GM12878 (cell line): ENCODE measurements around the gene TSPAN2. TPM values are rescaled to one million over a fixed set of nuclear protein-coding genes. Genes with fewer than 3 reads are reported as not detected.

Source experiments
- ATAC-seq: fragments of 200-7000 bp; cut with Tn5 transposase; 3 replicates; pipeline ENCODE4 v1.9.1; 2020; ENCODE audit warnings: mild to moderate bottlenecking, moderate library complexity
- BruUV-seq: library from RNA; stranded (reverse); fragments of 400-500 nt; replicated peaks from 2 replicates; lab custom pipeline; 2021; lab: Mats Ljungman, UMichigan
- CTCF ChIA-PET: fragments of 300-600 bp; sonication (Branson Sonifier 250); formaldehyde crosslinking; extraction: SDS; loops from one replicate; lab custom pipeline; 2021; ENCODE audit warnings: inconsistent platforms; lab: Yijun Ruan, JAX
- POLR2A ChIA-PET: fragments of 350-600 bp; formaldehyde crosslinking; extraction: SDS; loops from one replicate; lab custom pipeline; 2021; ENCODE audit warnings: inconsistent platforms; lab: Charles Lee
- RAD21 ChIA-PET: fragments of 300-600 bp; sonication (Branson Sonifier 250); formaldehyde crosslinking; loops from one replicate; lab custom pipeline; 2023; ENCODE audit warnings: antibody characterized with exemption; ENCODE audit not compliant: unreplicated experiment; lab: Charles Lee
- SMC1A ChIA-PET: fragments of 300-600 bp; sonication (Branson Sonifier 250); formaldehyde crosslinking; loops from one replicate; lab custom pipeline; 2023; ENCODE audit not compliant: unreplicated experiment, uncharacterized antibody; lab: Charles Lee
- DNase-seq: peaks from one replicate; pipeline ENCODE4 v3.0.0-alpha.2; 2011; ENCODE audit warnings: low read depth, low spot score
- FAIRE-seq: peaks from 3 replicates; lab custom pipeline; 2011; peaks lifted over from hg19 to GRCh38; lab: Jason Lieb, UNC
- H2AFZ ChIP-seq: 2 replicates; pipeline ENCODE4 v1.6.0; 2011; ENCODE audit warnings: low read depth, low read length, control low read depth; ENCODE audit not compliant: control insufficient read depth
- H3K27ac ChIP-seq: 2 replicates; pipeline ENCODE4 v1.5.1; 2011; ENCODE audit warnings: control low read depth; ENCODE audit not compliant: control insufficient read depth, insufficient read depth
- H3K27me3 ChIP-seq, 2 experiments: replicated peaks in 1 of 2; 2 replicates each; pipeline versions ENCODE4 v1.6.0 to v1.6.1; 2011; ENCODE audit warnings: low read length in 1 of 2; ENCODE audit not compliant: control insufficient read depth in 2 of 2, insufficient read depth in 2 of 2
- H3K36me3 ChIP-seq, 2 experiments: 2 replicates each; pipeline ENCODE4 v1.5.1; 2011; ENCODE audit warnings: low read length in 1 of 2; ENCODE audit not compliant: control insufficient read depth in 2 of 2, insufficient read depth in 2 of 2
- H3K4me1 ChIP-seq: 2 replicates; pipeline ENCODE4 v1.6.1; 2011; ENCODE audit warnings: mild to moderate bottlenecking, low read length, moderate library complexity, mixed read lengths; ENCODE audit not compliant: control insufficient read depth, insufficient read depth
- H3K4me2 ChIP-seq: 2 replicates; pipeline ENCODE4 v1.6.0; 2011; ENCODE audit warnings: control low read depth; ENCODE audit not compliant: control insufficient read depth, insufficient read depth
- H3K4me3 ChIP-seq: fragments of 200-600 bp; sonication (generic); 2 replicates; pipeline ENCODE4 v1.5.1; 2016
- H3K79me2 ChIP-seq: 2 replicates; pipeline ENCODE4 v1.6.0; 2011; ENCODE audit warnings: low read length; ENCODE audit not compliant: control insufficient read depth, insufficient read depth
- H3K9ac ChIP-seq: 2 replicates; pipeline ENCODE4 v1.8.0; 2011; ENCODE audit warnings: low read length, control low read depth, mixed read lengths; ENCODE audit not compliant: control insufficient read depth, insufficient read depth
- H3K9me3 ChIP-seq: replicated peaks from 3 replicates; pipeline ENCODE4 v1.5.1; 2011; ENCODE audit warnings: mild to moderate bottlenecking, low read length; ENCODE audit not compliant: control insufficient read depth, insufficient read depth
- H4K20me1 ChIP-seq: 2 replicates; pipeline ENCODE4 v1.6.0; 2011; ENCODE audit not compliant: control insufficient read depth, insufficient read depth
- CHD4 ChIP-seq: fragments of 200-600 bp; sonication (generic); IDR thresholded peaks from 2 replicates; pipeline ENCODE4 v1.6.1; 2016; ENCODE audit warnings: mild to moderate bottlenecking
- IRF5 ChIP-seq: fragments of 450-650 bp; IDR thresholded peaks from 2 replicates; pipeline ENCODE4 v1.6.1; 2017; ENCODE audit warnings: borderline replicate concordance
- NKRF ChIP-seq: fragments of 450-650 bp; conservative IDR thresholded peaks from 2 replicates; pipeline ENCODE4 v1.6.1; 2017; ENCODE audit warnings: mild to moderate bottlenecking, moderate library complexity
- PML ChIP-seq: IDR thresholded peaks from 2 replicates; pipeline ENCODE4 v1.6.1; 2012; ENCODE audit warnings: low read length, inconsistent platforms
- RAD21 ChIP-seq: IDR thresholded peaks from 2 replicates; pipeline ENCODE4 v1.6.1; 2011; ENCODE audit warnings: mild to moderate bottlenecking, low read depth, low read length, moderate library complexity; ENCODE audit not compliant: insufficient read depth
- RAD51 ChIP-seq: fragments of 450-650 bp; IDR thresholded peaks from 2 replicates; pipeline ENCODE4 v1.6.1; 2016; ENCODE audit warnings: moderate library complexity, mild to moderate bottlenecking, inconsistent platforms
- SREBF2 ChIP-seq: IDR thresholded peaks from 2 replicates; pipeline ENCODE4 v1.6.1; 2012; ENCODE audit warnings: mild to moderate bottlenecking, low read length
- ZBTB4 ChIP-seq: fragments of 450-650 bp; formaldehyde crosslinking; IDR thresholded peaks from 2 replicates; pipeline ENCODE4 v1.4.0; 2022; ENCODE audit warnings: mild to moderate bottlenecking, moderate library complexity
- in situ Hi-C: fragments of 300-500 bp; cut with MboI; formaldehyde crosslinking; loops from 9 replicates; pipeline ENCODE4 v1.14.3; 2018; ENCODE audit warnings: mixed read lengths
- intact Hi-C: fragments of 100-400 bp; cut with micrococcal nuclease; formaldehyde crosslinking; loops from one replicate; pipeline ENCODE4 v1.14.2; 2022; ENCODE audit not compliant: unreplicated experiment
- polyA plus RNA-seq, 11 experiments: library from polyadenylated mRNA; depleted of rRNA in 4 of 11; unstranded in 6 of 11; stranded (reverse) in 5 of 11; fragments of >200 nt; fragmentation: Nextera tagmentation in 4 of 11; fragmentation: Illumina TruSeq in 1 of 11; extraction: Ambion mirVana in 4 of 11; extraction: Trizol in 1 of 11; gene quantifications; 1 replicate in 1 of 11; 2 replicates in 10 of 11; pipeline versions ENCODE4 v1.2.1 to v1.2.3, GENCODE V29; 2011 to 2016; ENCODE audit warnings: inconsistent platforms in 2 of 11, missing spikeins in 2 of 11, low read depth in 1 of 11
- total RNA-seq, 4 experiments: library from RNA; depleted of rRNA in 3 of 4; stranded (reverse); fragments of >200 nt in 3 of 4; fragmentation: Illumina TruSeq in 1 of 4; extraction: Trizol in 1 of 4; gene quantifications; 2 replicates each; pipeline versions ENCODE4 v1.2.1 to v1.2.3, GENCODE V29; 2013 to 2021
- TF ChIP-seq, protein P1 (sequence below), 3 experiments: IDR thresholded peaks in 2 of 3; conservative IDR thresholded peaks in 1 of 3; 2 replicates each; pipeline ENCODE4 v1.5.1; 2011; ENCODE audit warnings: low read depth in 3 of 3, low read length in 3 of 3, mild to moderate bottlenecking in 3 of 3, control low read depth in 2 of 3, moderate library complexity in 2 of 3, inconsistent platforms in 1 of 3, mixed read lengths in 1 of 3; ENCODE audit not compliant: control insufficient read depth in 2 of 3, insufficient read depth in 1 of 3; ENCODE audit errors: extremely low read depth in 1 of 3

TSPAN2 gene
- total and polyA plus RNA-seq, 10 of the 15 experiments (the other 5 are each of a cell fraction or from before 2014, with no cell fraction given), result under 0.01 to 0.73 TPM; not detected in 8

GRCh38 chr1:115041654-115042053, 47.6 kb downstream of the TSPAN2 start:
- RAD21 ChIA-PET, result interaction anchor here (1.0 to 1.6 kb wide), 3 partner anchors 9 to 71 kb away, joined by 3 to 5 read pairs (median 5); no protein-coding TSS in a partner anchor
- POLR2A ChIA-PET, result no interaction called here
- Histone ChIP-seq H3K79me2 (no peaks in the 10 kb centered on the region), H2AFZ (no peak overlapping the region), H3K27ac (no peak overlapping the region), H3K4me3 (no peak overlapping the region), H4K20me1 (no peaks in the 10 kb centered on the region), H3K4me2 (no peak overlapping the region), H3K27me3 (no peaks in the 10 kb centered on the region), H3K9ac (no peak overlapping the region), H3K4me1 (no peaks in the 10 kb centered on the region), H3K9me3 (no peaks in the 10 kb centered on the region), H3K36me3 (no peaks in the 10 kb centered on the region)
- FAIRE-seq (no peak), ATAC-seq (no peak), DNase-seq (no peak)
- SMC1A ChIA-PET, result interaction anchor here (1.2 to 2.0 kb wide), 2 partner anchors 16 to 46 kb away, joined by 3 to 5 read pairs; no protein-coding TSS in a partner anchor
- in situ Hi-C loops, result no loop called here
- no peak for TF ChIP-seq RAD51
- TF ChIP-seq, protein P1, sequence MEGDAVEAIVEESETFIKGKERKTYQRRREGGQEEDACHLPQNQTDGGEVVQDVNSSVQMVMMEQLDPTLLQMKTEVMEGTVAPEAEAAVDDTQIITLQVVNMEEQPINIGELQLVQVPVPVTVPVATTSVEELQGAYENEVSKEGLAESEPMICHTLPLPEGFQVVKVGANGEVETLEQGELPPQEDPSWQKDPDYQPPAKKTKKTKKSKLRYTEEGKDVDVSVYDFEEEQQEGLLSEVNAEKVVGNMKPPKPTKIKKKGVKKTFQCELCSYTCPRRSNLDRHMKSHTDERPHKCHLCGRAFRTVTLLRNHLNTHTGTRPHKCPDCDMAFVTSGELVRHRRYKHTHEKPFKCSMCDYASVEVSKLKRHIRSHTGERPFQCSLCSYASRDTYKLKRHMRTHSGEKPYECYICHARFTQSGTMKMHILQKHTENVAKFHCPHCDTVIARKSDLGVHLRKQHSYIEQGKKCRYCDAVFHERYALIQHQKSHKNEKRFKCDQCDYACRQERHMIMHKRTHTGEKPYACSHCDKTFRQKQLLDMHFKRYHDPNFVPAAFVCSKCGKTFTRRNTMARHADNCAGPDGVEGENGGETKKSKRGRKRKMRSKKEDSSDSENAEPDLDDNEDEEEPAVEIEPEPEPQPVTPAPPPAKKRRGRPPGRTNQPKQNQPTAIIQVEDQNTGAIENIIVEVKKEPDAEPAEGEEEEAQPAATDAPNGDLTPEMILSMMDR (IDR thresholded peaks at IDR 0.05 in 2 of 3, conservative IDR thresholded peaks at IDR 0.05 in 1 of 3; ENCODE audit: control insufficient read depth in 2 of 3, extremely low read depth in 1 of 3, insufficient read depth in 1 of 3, low read depth in 3 of 3, low read length in 3 of 3), result peak in 1 of 3 experiments; percentile 10; a peak in 1 of 6 replicates
- TF ChIP-seq SREBF2, result no peak
- TF ChIP-seq PML, result no peak
- no peak for TF ChIP-seq ZBTB4 (CRISPR knock-in tag)
- 0 out of 2 replicates have a peak, but pooled peaks have one; percentile 6 for TF ChIP-seq RAD21
- no peak for TF ChIP-seq CHD4
- TF ChIP-seq IRF5, result no peak
- no peak for TF ChIP-seq NKRF
- intact Hi-C loops, result no loop called here
- CTCF ChIA-PET, result interaction anchor here (0.8 to 8.0 kb wide), 4 partner anchors 10 to 71 kb away, joined by 3 to 63 read pairs (median 6); no protein-coding TSS in a partner anchor
- BruUV-seq, result no TSS peak
